Measurements from ENCODE around the gene MED27. TPM values are rescaled to one million over a fixed set of nuclear protein-coding genes. Genes with fewer than 3 reads are reported as not detected.
A peak's percentile ranks its signal among the peaks of the same experiment; 100 is the strongest.

The MED27 gene
- total and polyA plus RNA-seq, 8 donors, result 0.87 to 21.9 (median 12.7) TPM

DNA sequence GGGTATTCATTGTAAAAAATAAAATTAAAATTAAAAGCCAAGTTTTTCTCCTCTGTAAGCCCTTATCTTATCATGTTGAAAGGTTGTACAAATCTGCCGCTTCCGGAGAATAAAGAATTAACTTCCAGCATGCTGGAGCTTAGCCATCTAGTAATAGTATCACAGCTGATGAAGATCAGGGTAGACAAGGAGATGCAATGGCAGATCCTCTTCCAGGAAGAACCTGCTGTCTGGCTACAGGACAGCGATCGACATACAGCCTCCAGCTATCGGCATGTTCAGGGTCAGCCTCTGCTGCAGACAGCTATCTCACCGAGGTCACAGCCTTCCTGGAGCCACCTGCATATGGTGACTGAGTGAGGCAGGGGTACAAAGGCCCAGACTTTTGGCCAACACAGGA, 82.6 kb downstream of the MED27 start:
- peaks cover 0 to 8% (median 4%) of the 10 kb centered on the region in 4 donors for H3K36me3 ChIP-seq
- intact Hi-C loops (cut with DNase I; ENCODE audit: low total_unique reads), result no loop called here
- no peak for DNase-seq
- H3K4me3 ChIP-seq, result no peak overlapping the region
- H3K9me3 ChIP-seq, result no peaks in the 10 kb centered on the region
- no peaks in the 10 kb centered on the region for H3K27me3 ChIP-seq
- 43 to 67% (median 50%) methylated on average over 5 to 6 of the region's 6 CpGs for WGBS, 5 donors
- no peak overlapping the region for H3K27ac ChIP-seq
- peaks cover 5 to 25% (median 18%) of the 10 kb centered on the region in 4 donors for H3K4me1 ChIP-seq
- TF ChIP-seq EP300 (IDR thresholded peaks at IDR 0.05) (no peak), POLR2A (IDR thresholded peaks at IDR 0.05) (no peak), CTCF (IDR thresholded peaks at IDR 0.05) (no peak)

GRCh38 chr9:131995382-131995781, 84.3 kb downstream of the MED27 start:
- H3K27ac ChIP-seq, result no peak overlapping the region
- TF ChIP-seq POLR2A (IDR thresholded peaks at IDR 0.05) (no peak), EP300 (IDR thresholded peaks at IDR 0.05) (no peak), POLR2AphosphoS5 (IDR thresholded peaks at IDR 0.05) (no peak), CTCF (IDR thresholded peaks at IDR 0.05) (no peak)

DNA sequence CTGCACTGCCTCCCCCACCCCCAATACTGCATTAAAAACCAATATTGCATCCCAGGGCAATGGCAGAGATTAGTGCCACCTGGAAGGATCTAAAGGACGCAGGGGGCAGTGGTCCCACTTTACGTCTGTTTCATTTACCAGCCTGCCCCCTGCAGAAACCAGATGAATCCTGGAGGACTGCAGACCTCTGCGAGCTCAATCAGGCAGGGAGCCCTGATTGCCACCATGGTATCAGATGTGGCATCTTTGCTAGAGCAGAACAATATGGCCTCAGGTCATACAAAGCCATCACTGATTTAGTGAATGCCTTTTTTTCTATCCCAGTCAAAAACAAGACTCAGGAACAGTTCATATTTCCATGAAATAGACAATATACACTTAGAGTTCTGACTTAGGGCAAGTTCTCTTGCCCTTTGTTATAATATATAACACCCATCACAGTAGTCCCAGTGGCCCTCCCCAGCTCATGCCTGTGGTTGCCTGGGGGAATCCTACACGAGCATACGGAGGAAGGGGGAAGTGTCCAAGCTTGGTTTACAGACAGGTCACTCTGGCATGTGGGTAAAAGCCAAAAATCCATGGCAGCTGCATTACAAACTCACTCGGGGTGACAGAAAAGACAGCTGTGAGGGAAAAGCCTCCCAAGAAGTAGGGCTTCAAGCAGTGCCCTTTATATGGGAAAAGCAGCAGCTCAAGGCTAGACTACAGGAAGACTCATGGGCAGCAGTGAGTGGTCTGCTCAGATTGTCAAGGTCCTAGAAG, 85.1 kb downstream of the MED27 start:
- Histone ChIP-seq H3K36me3 (peaks cover 0 to 8% (median 4%) of the 10 kb centered on the region in 4 donors), H3K4me3 (no peak overlapping the region), H3K9me3 (no peaks in the 10 kb centered on the region), H3K27me3 (no peaks in the 10 kb centered on the region), H3K27ac (no peak overlapping the region), H3K4me1 (peaks cover 5 to 28% (median 18%) of the 10 kb centered on the region in 4 donors)
- no peak for DNase-seq
- TF ChIP-seq POLR2AphosphoS5 (IDR thresholded peaks at IDR 0.05), result no peak
- no peak for TF ChIP-seq EP300 (IDR thresholded peaks at IDR 0.05)
- no peak for TF ChIP-seq POLR2A (IDR thresholded peaks at IDR 0.05)
- no peak for TF ChIP-seq CTCF (IDR thresholded peaks at IDR 0.05)
- 69 to 81% (median 80%) methylated on average over 6 of the region's 6 CpGs for WGBS, 5 donors
- intact Hi-C loops (cut with DNase I; ENCODE audit: low total_unique reads), result no loop called here

More at GRCh38 chr9:131995382-131995781, 84.3 kb downstream of the MED27 start:
- no peak overlapping the region for H3K4me3 ChIP-seq
- no peaks in the 10 kb centered on the region for H3K9me3 ChIP-seq
- peaks cover 0 to 8% (median 4%) of the 10 kb centered on the region in 4 donors for H3K36me3 ChIP-seq
- WGBS, 5 donors, result 73 to 86% (median 81%) methylated on average over 2 of the region's 2 CpGs
- peaks cover 5 to 28% (median 18%) of the 10 kb centered on the region in 4 donors for H3K4me1 ChIP-seq
- DNase-seq, result no peak
- intact Hi-C loops (cut with DNase I; ENCODE audit: low total_unique reads), result no loop called here
- H3K27me3 ChIP-seq, result no peaks in the 10 kb centered on the region

GRCh38 chr9:131992906-131993657, 86.6 kb downstream of the MED27 start:
- Histone ChIP-seq H3K27ac (no peak overlapping the region), H3K36me3 (peaks cover 0 to 8% (median 4%) of the 10 kb centered on the region in 4 donors), H3K9me3 (no peaks in the 10 kb centered on the region), H3K4me3 (no peak overlapping the region), H3K27me3 (no peaks in the 10 kb centered on the region), H3K4me1 (peaks cover 2 to 18% (median 15%) of the 10 kb centered on the region in 4 donors)
- peak in 1 of 2 donors; percentile 32 for DNase-seq
- 71 to 87% (median 78%) methylated on average over 10 of the region's 10 CpGs for WGBS, 5 donors
- TF ChIP-seq CTCF (IDR thresholded peaks at IDR 0.05), result no peak
- TF ChIP-seq POLR2AphosphoS5 (IDR thresholded peaks at IDR 0.05), result no peak
- no peak for TF ChIP-seq POLR2A (IDR thresholded peaks at IDR 0.05)
- no peak for TF ChIP-seq EP300 (IDR thresholded peaks at IDR 0.05)
- intact Hi-C loops (cut with DNase I; ENCODE audit: low total_unique reads), result no loop called here
